ENCODE results near the gene DMGDH. TPM values are rescaled to one million over a fixed set of nuclear protein-coding genes. Genes with fewer than 3 reads are reported as not detected.
A peak's percentile ranks its signal among the peaks of the same experiment; 100 is the strongest.

The DMGDH gene
- total and polyA plus RNA-seq, 4 donors: 28.9 to 130 (median 48.5) TPM

GRCh38 chr5:78968781-78969180, 100.7 kb downstream of the DMGDH start (continued):
- TF ChIP-seq ZBTB33 (IDR thresholded peaks at IDR 0.05): no peak
- TF ChIP-seq RXRA (IDR thresholded peaks at IDR 0.05): no peak
- TF ChIP-seq HNF4G (IDR thresholded peaks at IDR 0.05): no peak
- TF ChIP-seq EGR1 (IDR thresholded peaks at IDR 0.05; ENCODE audit: low read depth in 2 of 2): no peak

GRCh38 chr5:78964889-78965288, 104.6 kb downstream of the DMGDH start:
- Histone ChIP-seq H3K9me3 (ENCODE audit: control insufficient read depth in 4 of 4, low read length in 3 of 4) (no peaks in the 10 kb centered on the region), H3K4me1 (ENCODE audit: control insufficient read depth in 4 of 4, insufficient read depth in 4 of 4, low read length in 3 of 4) (no peaks in the 10 kb centered on the region), H3K9ac (ENCODE audit: low read depth in 1 of 2, low read length in 2 of 2) (no peak overlapping the region), H3K27me3 (ENCODE audit: control insufficient read depth in 4 of 4, insufficient read depth in 4 of 4, low read length in 3 of 4) (no peaks in the 10 kb centered on the region), H3K36me3 (ENCODE audit: control insufficient read depth in 4 of 4, insufficient read depth in 3 of 4, low read depth in 1 of 4, low read length in 3 of 4) (peaks cover 0 to 5% (median 1%) of the 10 kb centered on the region in 4 donors), H3K4me3 (ENCODE audit: low read depth in 1 of 3, low read length in 3 of 3) (no peak overlapping the region), H3K27ac (ENCODE audit: low read depth in 1 of 2, low read length in 2 of 2) (no peak overlapping the region)
- WGBS: 71% methylated on average over 2 of the region's 2 CpGs
- DNase-seq (ENCODE audit: low spot score): no peak
- no peak for TF ChIP-seq ATF3 (IDR thresholded peaks at IDR 0.05)
- no peak for TF ChIP-seq RXRA (IDR thresholded peaks at IDR 0.05)
- TF ChIP-seq SP1 (IDR thresholded peaks at IDR 0.05): no peak
- peak; percentile 51 for TF ChIP-seq CTCF (IDR thresholded peaks at IDR 0.05; ENCODE audit: low read depth, low read length, missing input control)
- TF ChIP-seq EGR1 (IDR thresholded peaks at IDR 0.05; ENCODE audit: low read depth in 2 of 2): no peak
- TF ChIP-seq MAX (IDR thresholded peaks at IDR 0.05): no peak
- TF ChIP-seq RAD21 (IDR thresholded peaks at IDR 0.05): peak; percentile 83 to 84
- no peak for TF ChIP-seq YY1 (IDR thresholded peaks at IDR 0.05)
- no peak for TF ChIP-seq JUND (IDR thresholded peaks at IDR 0.05)
- TF ChIP-seq REST (IDR thresholded peaks at IDR 0.05): no peak
- TF ChIP-seq GABPA (IDR thresholded peaks at IDR 0.05 in 1 of 2, conservative IDR thresholded peaks at IDR 0.05 in 1 of 2): no peak
- TF ChIP-seq NR2F2 (IDR thresholded peaks at IDR 0.05): no peak
- TF ChIP-seq HNF4A (conservative IDR thresholded peaks at IDR 0.05): no peak
- no peak for TF ChIP-seq FOXA1 (IDR thresholded peaks at IDR 0.05)
- TF ChIP-seq FOXA2 (IDR thresholded peaks at IDR 0.05): peak; percentile 67
- no peak for TF ChIP-seq TAF1 (conservative IDR thresholded peaks at IDR 0.05)
- no peak for TF ChIP-seq ZBTB33 (IDR thresholded peaks at IDR 0.05)
- TF ChIP-seq HNF4G (IDR thresholded peaks at IDR 0.05): no peak
